Adrenal gland (tissue), 5 donors: ENCODE data around the gene CYSRT1.

Experiments used
- CTCF ChIP-seq, 6 experiments: fragments of 450-650 bp in 4 of 6; fragments of 200-600 bp in 2 of 6; sonication (generic) in 1 of 6; IDR thresholded peaks; 1 replicate in 5 of 6; 2 replicates in 1 of 6; pipeline versions ENCODE4 v1.5.1 to v1.8.0; 2016 to 2021; ENCODE audit warnings: antibody characterized with exemption in 6 of 6, mild to moderate bottlenecking in 2 of 6, moderate library complexity in 1 of 6
- POLR2A ChIP-seq, 2 donors: fragments of 450-650 bp; IDR thresholded peaks; one replicate each; pipeline ENCODE4 v1.6.1; 2017; ENCODE audit warnings: antibody characterized with exemption in 2 of 2, mild to moderate bottlenecking in 2 of 2, moderate library complexity in 1 of 2
- donor health status: DM: no; HTN: no; CAD: no.

- TF ChIP-seq CTCF (IDR thresholded peaks at IDR 0.05) = no peak
- no peak for TF ChIP-seq POLR2A (IDR thresholded peaks at IDR 0.05)
These were observed 8.4 kb downstream of the CYSRT1 start for GRCh38 chr9:137233143-137233980.
